ENCODE measurements around the gene XCL1. TPM values are rescaled to one million over a fixed set of nuclear protein-coding genes. Genes with fewer than 3 reads are reported as not detected.
"Not testable (repeated sequence)": the region's sequence is repeated elsewhere in the genome, so short reads cannot be mapped to it uniquely, and the experiment has no call there.

The XCL1 gene
- total RNA-seq = 100 to 1,000 TPM; 309 to 321 TPM

GRCh38 chr1:168576245-168576688, at the start of gene XCL1:
XCL1 (plus strand) TSS chr1:168576605; CDS start chr1:168576638, 33 bp downstream.
- POLR2A ChIA-PET, CTCF ChIA-PET: not testable (repeated sequence)

DNA sequence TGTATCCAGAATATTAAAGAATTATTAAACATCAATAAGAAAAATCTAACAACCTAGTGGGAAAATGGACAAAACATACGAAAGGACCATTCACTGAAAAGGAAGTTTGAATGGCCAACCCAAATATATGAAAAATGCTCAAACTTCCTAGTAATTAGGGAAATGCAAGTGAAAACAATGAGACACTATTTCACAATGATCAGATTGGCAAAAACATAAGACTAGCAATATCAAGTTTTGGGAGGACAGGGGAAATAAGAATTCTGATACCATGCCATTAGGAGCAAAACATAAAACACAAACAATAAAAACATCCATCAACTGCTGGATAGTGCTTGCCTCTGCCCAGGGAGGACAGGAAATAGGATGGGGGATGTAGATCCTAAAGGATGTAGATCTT, 46.9 kb upstream of the XCL1 start:
- POLR2A ChIA-PET = no interaction called here
- CTCF ChIA-PET = no interaction called here

DNA sequence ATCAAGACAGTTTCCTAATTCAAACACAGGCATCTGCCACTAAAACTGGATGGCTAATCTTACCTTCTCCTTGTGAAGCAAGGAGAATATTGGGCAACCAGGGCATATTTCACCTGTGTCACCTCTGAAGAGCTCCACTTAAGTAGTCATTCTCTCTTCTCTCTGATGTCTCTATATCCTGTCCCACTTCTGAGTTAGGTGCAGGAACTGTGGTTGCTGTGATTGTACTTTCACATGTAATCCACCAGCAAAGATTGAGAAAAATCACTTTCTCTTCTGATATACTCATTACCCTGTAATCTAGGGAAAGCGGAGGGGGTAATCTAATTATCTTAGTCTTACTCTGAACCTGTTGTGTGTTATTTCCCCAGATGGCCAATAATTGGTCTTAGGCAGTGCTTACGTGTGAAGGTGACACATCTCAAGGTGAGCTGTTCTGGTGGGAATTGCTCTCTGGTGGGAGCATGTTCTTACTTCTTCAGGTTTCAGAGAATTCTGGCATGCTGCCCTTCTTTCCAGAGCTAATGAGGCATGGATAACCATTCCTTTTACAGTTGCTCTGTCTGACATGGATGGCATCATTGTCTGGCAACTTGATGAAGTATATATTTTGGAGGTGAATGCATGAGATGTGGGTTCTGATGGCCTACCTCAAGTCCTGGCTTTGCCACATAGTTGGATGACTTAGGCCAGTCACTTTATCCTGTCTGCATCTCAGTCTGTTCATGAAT, 44.6 kb upstream of the XCL1 start:
- POLR2A ChIA-PET = interaction anchor here (0.5 kb wide), 1 partner anchor 13 kb away, joined by 3 read pairs; no protein-coding TSS in a partner anchor

DNA sequence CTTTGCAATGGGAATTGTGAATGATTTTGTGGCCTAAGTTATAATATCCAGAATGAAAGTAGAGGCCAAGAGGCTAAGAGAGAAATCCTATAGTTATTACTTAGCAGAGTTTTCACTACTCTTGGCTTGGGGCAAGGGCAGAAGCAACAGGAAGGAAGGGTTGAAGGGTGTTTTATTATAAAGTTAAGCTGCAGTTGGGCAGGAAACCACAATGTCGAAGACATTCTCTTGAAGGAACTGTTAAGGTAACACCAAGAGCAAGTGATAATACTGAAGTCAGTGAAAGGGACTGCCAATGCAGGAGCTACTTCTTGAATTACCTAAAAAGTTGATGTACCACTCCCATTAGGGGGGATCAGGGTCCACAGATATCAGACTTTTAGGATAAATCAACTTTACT, 40.9 kb upstream of the XCL1 start:
- POLR2A ChIA-PET = interaction anchor here (1.2 kb wide), 1 partner anchor 16 kb away, joined by 6 read pairs; no protein-coding TSS in a partner anchor

More for the DNA sequence above, 44.6 kb upstream of the XCL1 start:
- CTCF ChIA-PET = interaction anchor here (1.0 to 1.6 kb wide), 2 partner anchors 71 to 189 kb away, joined by 3 to 4 read pairs; no protein-coding TSS in a partner anchor

GRCh38 chr1:168540798-168541197, 35.6 kb upstream of the XCL1 start:
- POLR2A ChIA-PET, CTCF ChIA-PET: not testable (repeated sequence)

More for the DNA sequence above, 40.9 kb upstream of the XCL1 start:
- CTCF ChIA-PET = interaction anchor here (0.7 kb wide), 1 partner anchor 27 kb away, joined by 3 read pairs; no protein-coding TSS in a partner anchor

- POLR2A ChIA-PET = not testable (repeated sequence)
- CTCF ChIA-PET = interaction anchor here (0.7 kb wide), 1 partner anchor 25 kb away, joined by 3 read pairs; no protein-coding TSS in a partner anchor
Measured at GRCh38 chr1:168542978-168543377, 33.4 kb upstream of the XCL1 start.

DNA sequence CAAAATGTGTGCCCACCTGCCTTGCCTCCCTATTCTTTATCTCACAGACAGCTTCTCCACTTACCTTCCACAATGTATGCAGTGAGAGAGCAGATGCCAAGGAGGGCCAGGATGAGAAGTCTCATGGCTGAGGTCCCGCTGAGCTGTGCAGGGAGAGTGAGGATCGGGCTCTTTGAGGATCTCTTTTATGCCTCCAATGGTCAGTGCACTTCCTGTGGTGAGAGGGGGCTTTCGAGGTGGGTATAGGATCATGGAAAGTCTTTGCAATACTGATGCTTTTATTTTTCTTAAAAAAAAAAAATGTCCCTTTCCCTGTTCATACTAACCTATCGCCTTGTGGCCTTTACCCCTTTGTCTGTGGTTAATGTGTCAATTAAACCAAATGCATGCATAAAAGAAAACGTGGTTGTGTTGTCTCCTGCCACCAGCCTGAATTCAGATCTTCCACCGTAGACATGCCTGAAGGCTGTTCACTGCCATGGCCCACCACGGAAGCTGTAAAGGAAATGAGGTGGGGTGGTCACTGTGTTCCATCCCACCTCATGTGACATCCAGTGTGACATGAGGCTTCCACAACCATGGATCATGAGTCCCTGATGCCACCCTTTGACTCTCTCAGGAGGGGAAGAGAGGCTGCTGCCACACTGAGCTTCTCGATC, 32.4 kb upstream of the XCL1 start, which contains the start of gene XCL2:
Gene XCL2, minus strand, starts transcription at position 158 of the 659 bp plus-strand sequence. Its CDS starts 33 bp downstream, at position 125.
- POLR2A ChIA-PET = not testable (repeated sequence)
- CTCF ChIA-PET = interaction anchor here (0.7 kb wide), 1 partner anchor 26 kb away, joined by 3 read pairs; no protein-coding TSS in a partner anchor

DNA sequence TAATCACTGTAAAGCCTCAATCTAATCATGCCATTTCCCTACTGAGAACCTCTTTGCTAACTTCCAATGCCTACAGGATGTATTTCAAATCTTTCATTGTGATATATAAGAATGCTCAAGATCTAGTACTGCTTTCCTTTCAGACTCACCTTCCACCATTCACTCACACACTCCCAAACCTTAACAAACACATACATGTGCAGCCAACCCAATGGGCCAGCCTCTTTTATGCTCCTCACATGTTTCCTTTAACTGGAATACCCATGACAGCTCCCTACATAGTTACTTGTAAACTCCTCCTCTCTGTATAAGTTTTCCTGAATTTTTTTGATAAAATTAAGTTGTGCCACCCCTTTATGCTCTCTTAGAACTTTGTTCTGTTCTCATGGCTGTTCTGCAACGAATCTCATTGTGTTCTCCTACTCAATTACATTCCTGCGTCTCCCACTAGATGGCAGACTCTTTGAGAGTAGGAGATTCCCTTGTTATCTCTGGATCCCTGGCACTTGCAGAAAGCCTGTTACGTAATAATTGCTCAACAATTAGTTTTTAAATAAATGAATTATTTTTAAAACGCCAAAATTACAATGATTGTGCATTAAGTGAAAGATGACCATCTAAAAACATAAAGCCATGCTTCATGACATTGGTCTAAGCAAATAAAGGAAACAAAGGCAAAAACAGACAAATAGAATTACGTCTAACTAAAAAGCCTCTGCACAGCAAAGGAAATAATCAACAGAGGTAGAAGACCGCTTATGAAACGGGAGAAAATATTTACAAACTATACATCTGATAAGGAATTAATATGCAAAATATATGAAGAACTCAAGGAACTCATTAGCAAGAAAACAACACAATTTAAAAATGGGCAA, 30.5 kb upstream of the XCL1 start:
- POLR2A ChIA-PET, CTCF ChIA-PET: not testable (repeated sequence)

DNA sequence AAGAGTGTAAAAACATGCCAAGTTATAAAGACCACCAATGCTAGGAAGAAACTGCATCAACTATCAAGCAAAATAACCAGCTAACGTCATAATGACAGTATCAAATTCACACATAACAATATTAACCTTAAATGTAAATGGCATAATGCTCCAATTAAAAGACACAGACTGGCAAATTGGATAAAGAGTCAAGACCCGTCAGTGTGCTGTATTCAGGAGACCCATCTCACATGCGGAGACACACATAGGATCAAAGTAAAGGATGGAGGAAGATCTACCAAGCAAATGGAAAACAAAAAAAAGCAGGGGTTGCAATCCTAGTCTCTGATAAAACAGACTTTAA, 29.9 kb upstream of the XCL1 start:
- CTCF ChIA-PET, POLR2A ChIA-PET: not testable (repeated sequence)

DNA sequence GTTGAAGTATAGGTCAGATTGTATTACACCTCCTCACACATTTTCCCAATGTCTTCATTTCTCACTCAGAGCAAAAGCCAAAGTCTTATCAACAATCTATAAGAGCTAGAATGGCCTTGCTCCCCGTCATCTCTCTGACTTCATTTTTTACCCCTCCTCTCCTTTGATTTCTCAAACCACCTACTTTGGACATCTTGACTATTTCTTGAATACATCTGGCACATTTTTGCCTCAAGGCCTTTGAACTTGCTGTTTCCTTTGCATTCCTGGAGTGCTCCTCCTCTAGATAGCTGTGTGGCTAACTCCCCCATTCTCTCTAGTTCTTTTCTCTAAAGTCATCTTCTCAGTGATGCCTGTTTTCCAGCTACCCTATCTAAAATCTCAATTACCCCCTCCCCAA, 25.4 kb upstream of the XCL1 start:
- POLR2A ChIA-PET = no interaction called here
- CTCF ChIA-PET = no interaction called here

- ChIA-PET POLR2A (no interaction called here), CTCF (no interaction called here)
Measured at GRCh38 chr1:168551688-168552087, 24.7 kb upstream of the XCL1 start.

GRCh38 chr1:168552961-168553360, 23.4 kb upstream of the XCL1 start:
- ChIA-PET POLR2A (no interaction called here), CTCF (no interaction called here)

GRCh38 chr1:168553680-168554553, 22.5 kb upstream of the XCL1 start:
- POLR2A ChIA-PET = interaction anchor here (0.7 to 1.2 kb wide), 2 partner anchors 23 to 67 kb away, joined by 3 read pairs; no protein-coding TSS in a partner anchor
- CTCF ChIA-PET = interaction anchor here (0.6 kb wide), 1 partner anchor 1090 kb away, joined by 3 read pairs; no protein-coding TSS in a partner anchor

GRCh38 chr1:168554603-168555483, 21.6 kb upstream of the XCL1 start:
- POLR2A ChIA-PET = interaction anchor here (1.2 kb wide), 1 partner anchor 24 kb away, joined by 3 read pairs; no protein-coding TSS in a partner anchor

GRCh38 chr1:168555508-168556046, 20.8 kb upstream of the XCL1 start:
- POLR2A ChIA-PET = no interaction called here
- CTCF ChIA-PET = interaction anchor here (1.0 kb wide), 1 partner anchor 116 kb away, joined by 4 read pairs; no protein-coding TSS in a partner anchor

More at GRCh38 chr1:168554603-168555483, 21.6 kb upstream of the XCL1 start:
- CTCF ChIA-PET = interaction anchor here (0.6 to 1.0 kb wide), 2 partner anchors 115 to 1090 kb away, joined by 3 to 4 read pairs; no protein-coding TSS in a partner anchor

DNA sequence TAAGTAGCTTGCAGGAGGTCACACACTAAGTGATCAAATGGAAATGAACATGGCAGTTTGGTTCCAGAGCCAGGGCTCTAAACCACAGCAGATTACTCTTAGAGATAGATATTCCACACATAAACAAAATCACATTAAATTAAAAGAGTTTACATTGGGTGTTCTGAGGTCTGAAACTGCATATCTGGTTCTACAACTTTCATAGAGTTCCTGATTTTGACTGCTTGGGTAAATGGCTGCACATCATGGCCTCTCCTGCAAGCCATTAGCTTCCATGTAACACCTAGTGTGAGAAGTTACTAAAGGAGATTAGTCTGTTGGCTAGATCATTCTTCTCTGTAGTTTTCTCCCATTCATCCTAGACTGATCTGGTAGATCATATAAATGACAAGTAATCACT, 19.8 kb upstream of the XCL1 start:
- ChIA-PET POLR2A (no interaction called here), CTCF (no interaction called here)

DNA sequence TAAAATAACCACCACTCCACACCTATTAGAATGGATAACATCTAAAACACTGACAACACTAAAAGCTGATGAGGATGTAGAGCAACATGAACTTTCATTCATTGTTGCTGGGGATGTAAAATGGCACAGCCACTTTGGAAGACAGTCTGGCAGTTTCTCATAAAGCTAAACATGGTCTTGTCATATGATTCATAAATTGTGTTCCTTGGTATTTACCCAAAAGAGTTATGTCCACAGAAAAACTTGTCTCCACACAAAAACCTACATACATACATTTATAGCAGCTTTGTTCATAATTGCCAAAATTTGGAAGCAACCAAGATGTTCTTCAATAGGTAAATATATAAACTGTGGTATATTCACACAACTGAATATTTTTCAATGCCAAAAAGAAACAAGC, 16.0 kb upstream of the XCL1 start:
- POLR2A ChIA-PET = no interaction called here
- CTCF ChIA-PET = no interaction called here
